Epidermal melanocyte (primary cell): Measurements from ENCODE around the gene ZNF296.

Experiments used
- DNase-seq: peaks from one replicate; pipeline ENCODE4 v3.0.0; 2011; ENCODE audit warnings: low spot score; ENCODE audit not compliant: insufficient read length

Gene ZNF296

GRCh38 chr19:45025264-45025663 lies 51.0 kb downstream of the ZNF296 start:
- no peak for DNase-seq

GRCh38 chr19:45023048-45023447 lies 53.2 kb downstream of the ZNF296 start:
- DNase-seq: no peak

- DNase-seq: no peak
Measured at GRCh38 chr19:45021971-45022370, 54.3 kb downstream of the ZNF296 start.
